A549 treated with GW870086 at 1 μM for 4 hours (cell line): ENCODE measurements around the gene SLC26A6. TPM values are rescaled to one million over a fixed set of nuclear protein-coding genes. Genes with fewer than 3 reads are reported as not detected.

ENCODE experiments used
- total RNA-seq: library from RNA; stranded (reverse); fragments of 200-300 nt; extraction: Qiagen RNA extraction; gene quantifications from 5 replicates; pipeline ENCODE4 v1.2.3, GENCODE V29; 2022; ENCODE audit warnings: low read depth

SLC26A6 gene, protein sequence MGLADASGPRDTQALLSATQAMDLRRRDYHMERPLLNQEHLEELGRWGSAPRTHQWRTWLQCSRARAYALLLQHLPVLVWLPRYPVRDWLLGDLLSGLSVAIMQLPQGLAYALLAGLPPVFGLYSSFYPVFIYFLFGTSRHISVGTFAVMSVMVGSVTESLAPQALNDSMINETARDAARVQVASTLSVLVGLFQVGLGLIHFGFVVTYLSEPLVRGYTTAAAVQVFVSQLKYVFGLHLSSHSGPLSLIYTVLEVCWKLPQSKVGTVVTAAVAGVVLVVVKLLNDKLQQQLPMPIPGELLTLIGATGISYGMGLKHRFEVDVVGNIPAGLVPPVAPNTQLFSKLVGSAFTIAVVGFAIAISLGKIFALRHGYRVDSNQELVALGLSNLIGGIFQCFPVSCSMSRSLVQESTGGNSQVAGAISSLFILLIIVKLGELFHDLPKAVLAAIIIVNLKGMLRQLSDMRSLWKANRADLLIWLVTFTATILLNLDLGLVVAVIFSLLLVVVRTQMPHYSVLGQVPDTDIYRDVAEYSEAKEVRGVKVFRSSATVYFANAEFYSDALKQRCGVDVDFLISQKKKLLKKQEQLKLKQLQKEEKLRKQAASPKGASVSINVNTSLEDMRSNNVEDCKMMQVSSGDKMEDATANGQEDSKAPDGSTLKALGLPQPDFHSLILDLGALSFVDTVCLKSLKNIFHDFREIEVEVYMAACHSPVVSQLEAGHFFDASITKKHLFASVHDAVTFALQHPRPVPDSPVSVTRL
- 14.3 to 19.9 TPM (median 17.5 TPM) in 5 replicates for total RNA-seq

DNA sequence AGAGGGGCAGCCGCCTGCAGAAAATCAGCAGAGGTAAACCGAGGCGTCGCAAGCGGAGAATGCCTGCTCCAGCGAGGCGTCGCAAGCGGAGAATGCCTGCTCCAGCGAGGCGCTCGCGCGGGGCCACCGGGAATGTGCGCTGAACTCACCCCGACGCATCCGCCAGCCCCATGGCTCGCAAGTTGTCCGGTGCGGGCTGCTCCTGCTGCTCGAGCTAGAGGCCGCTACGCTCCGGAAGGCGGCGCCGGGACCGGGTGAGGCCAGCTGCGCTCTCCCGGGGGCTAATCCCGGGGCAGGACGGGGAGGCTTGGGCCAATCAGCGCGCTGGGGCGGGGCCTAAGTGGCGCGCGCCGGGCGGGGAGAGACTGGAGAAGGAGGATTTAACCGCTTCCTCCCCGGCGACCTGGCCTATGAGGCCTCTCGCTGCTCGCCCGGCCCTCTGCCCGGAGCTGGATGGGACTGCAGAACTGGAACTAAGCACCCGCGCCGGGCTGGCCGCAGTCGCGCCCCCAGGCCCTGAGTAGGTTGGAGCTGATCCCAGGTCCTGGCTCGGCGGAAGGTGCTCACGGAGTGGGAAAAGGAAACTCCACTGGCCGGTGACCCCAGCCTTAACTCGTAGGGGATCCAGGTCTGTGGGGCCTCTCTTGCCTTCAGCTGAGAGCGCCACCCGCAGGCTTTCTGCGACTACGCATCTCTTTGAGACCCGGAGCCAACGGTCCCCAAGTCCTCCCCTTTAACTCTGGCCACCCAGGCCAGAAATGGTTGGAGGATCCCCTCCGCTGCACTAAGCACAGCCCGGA, at the start of gene SLC26A6:
SLC26A6 (minus strand) TSS at position 240 of the 800 bp plus-strand sequence; CDS start at position 172, 68 bp downstream.

GRCh38 chr3:48662753-48663488, 27.7 kb upstream of the SLC26A6 start, which contains the start of gene CELSR3:
CELSR3 (minus strand) TSS chr3:48662886; CDS start chr3:48662634, 252 bp downstream.

DNA sequence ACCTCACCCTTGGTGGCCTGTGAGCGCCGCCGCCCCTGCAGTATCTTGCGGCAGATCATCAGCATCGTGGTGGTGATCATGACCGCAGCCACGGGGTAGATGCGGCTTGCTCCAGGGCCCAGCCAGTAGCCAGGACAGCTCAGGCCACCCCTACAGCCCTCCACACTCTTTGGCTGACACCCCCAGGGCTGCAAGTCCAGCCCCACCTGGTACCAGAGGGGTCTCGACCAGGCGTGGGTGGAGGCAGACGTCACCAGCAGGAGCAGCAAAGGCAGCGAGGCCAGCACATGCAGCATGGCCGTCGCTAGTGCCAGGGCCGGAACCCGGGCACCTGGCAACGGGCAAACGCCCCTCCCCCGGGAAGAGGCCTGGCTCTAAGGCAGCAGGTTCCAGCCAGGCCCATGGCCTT, 13.8 kb downstream of the SLC26A6 start, which contains the start of gene TMEM89:
TMEM89 (minus strand) TSS at position 309 of the 409 bp plus-strand sequence; CDS start at position 296, 13 bp downstream.

DNA sequence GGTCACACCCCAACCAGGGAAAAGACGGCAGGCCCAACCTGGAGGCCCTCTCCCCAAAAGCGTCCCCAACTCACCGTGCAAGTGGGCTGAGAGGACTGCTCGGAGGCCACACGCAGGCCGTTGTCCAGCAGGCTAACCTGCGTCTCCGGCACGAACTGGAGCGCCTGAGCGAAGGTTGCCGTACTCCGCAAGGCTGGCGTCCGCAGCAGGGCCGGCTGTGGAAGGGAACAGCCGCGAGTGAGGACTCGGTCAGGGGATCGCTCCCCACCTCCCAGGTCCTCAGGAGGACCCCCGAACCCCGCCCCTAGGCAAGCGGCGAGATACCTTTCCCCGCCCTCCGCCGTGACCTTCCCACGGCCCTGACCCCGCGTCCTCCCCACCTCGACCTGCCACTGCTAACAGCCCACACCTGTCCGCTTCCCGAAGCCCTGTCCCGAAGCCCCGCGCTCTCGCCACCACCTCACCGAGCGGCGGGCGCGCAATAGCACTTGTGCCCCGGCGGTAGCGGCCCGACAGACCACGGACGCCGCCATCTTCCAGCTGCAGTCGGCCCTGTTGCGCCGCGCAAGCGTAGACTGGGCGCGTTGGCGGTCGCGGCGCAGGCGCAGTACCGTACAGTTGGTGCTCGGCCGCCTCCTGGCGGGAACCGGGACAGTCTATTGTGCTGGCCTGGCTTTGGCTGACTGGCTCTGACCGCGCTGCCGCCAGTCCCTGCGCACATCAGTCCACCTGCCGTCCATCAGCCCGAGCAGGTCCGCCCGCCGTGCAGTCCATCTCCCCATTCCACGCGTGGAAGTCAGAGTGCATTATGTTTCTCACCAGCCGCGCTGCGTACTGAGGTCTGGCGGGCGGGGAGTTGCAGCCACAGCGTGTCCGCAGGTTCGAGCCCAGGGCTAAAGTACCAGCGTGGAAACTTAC, 25.9 kb downstream of the SLC26A6 start, which contains the start of gene UQCRC1:
UQCRC1 (minus strand) TSS at position 559 of the 918 bp plus-strand sequence; CDS start at position 533, 26 bp downstream.

DNA sequence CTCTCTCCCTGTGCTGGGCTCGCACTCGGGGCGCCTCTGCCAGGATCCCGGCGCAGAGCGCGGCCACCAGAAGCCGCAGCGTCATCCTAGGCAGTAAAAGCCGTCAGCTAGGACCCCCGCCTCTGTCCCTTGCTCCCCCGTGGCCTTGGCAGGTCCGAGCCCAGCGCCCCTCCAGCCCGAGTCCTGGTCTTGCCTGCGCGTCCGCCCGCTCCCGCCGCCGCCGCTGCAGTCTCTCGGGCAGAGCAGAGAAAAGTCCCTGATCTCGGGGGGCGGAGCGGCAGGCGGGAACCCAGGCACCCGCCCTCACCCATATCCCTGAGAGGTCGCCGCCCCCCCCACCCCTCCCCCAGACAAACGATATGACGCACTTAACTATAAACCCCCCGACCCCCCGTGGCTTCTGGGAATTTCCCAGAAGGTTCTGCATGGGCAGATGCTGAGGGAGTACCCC, 40.2 kb downstream of the SLC26A6 start, which contains the start of gene COL7A1:
COL7A1 (minus strand) TSS at position 255 of the 451 bp plus-strand sequence; CDS start at position 85, 170 bp downstream.

Other genes starting within 250 kb of the SLC26A6 start
- 14.6 to 17.8 TPM (median 16.9 TPM) in 5 replicates for gene PLXNB1, start 205.4 kb downstream of the SLC26A6 start, total RNA-seq
- 25.3 to 29.7 TPM (median 26.2 TPM) in 5 replicates for gene CCDC51, start 195.3 kb downstream of the SLC26A6 start, total RNA-seq
- gene TMA7, start 195.2 kb downstream of the SLC26A6 start, total RNA-seq, result 276 to 367 TPM (median 288 TPM) in 5 replicates
- gene ATRIP, start 188.7 kb downstream of the SLC26A6 start, total RNA-seq, result 7.9 to 10.4 TPM (median 8.4 TPM) in 5 replicates
- 95.8 to 129 TPM (median 122 TPM) in 5 replicates for gene SHISA5, start 131.3 kb downstream of the SLC26A6 start, total RNA-seq
- 9.0 to 14.2 TPM (median 13.2 TPM) in 5 replicates for gene PFKFB4, start 78.7 kb downstream of the SLC26A6 start, total RNA-seq
- gene UCN2, start 71.7 kb downstream of the SLC26A6 start, total RNA-seq, result 8.0 to 10.3 TPM (median 8.5 TPM) in 5 replicates
- 138 to 185 TPM (median 169 TPM) in 5 replicates for gene COL7A1, start 40.1 kb downstream of the SLC26A6 start, total RNA-seq
- 162 to 219 TPM (median 177 TPM) in 5 replicates for gene UQCRC1, start 25.8 kb downstream of the SLC26A6 start, total RNA-seq
- gene TMEM89, start 13.7 kb downstream of the SLC26A6 start, total RNA-seq, result not detected in 5 replicates
- 3.1 to 4.8 TPM (median 4.0 TPM) in 5 replicates for gene CELSR3, start 27.4 kb upstream of the SLC26A6 start, total RNA-seq
- gene NCKIPSD, start 50.5 kb upstream of the SLC26A6 start, total RNA-seq, result 7.4 to 9.7 TPM (median 8.5 TPM) in 5 replicates
- 43.9 to 52.0 TPM (median 47.8 TPM) in 5 replicates for gene IP6K2, start 81.8 kb upstream of the SLC26A6 start, total RNA-seq
- 14.5 to 21.4 TPM (median 16.9 TPM) in 5 replicates for gene PRKAR2A, start 212.4 kb upstream of the SLC26A6 start, total RNA-seq